GM21526 (cell line): Measurements from ENCODE around the gene MAPKBP1.
"Not testable (repeated sequence)": the region's sequence is repeated elsewhere in the genome, so short reads cannot be mapped to it uniquely, and the experiment has no call there.

Source experiments
- ATAC-seq: cut with Tn5 transposase; IDR thresholded peaks from one replicate; pipeline ENCODE4 v1.9.1; 2021; ENCODE audit warnings: moderate library complexity; ENCODE audit not compliant: unreplicated experiment, low FRiP score

MAPKBP1 gene

GRCh38 chr15:41823502-41823901 lies 49.2 kb downstream of the MAPKBP1 start:
- no peak for ATAC-seq

GRCh38 chr15:41824062-41824745 lies 49.9 kb downstream of the MAPKBP1 start:
- no peak for ATAC-seq

DNA sequence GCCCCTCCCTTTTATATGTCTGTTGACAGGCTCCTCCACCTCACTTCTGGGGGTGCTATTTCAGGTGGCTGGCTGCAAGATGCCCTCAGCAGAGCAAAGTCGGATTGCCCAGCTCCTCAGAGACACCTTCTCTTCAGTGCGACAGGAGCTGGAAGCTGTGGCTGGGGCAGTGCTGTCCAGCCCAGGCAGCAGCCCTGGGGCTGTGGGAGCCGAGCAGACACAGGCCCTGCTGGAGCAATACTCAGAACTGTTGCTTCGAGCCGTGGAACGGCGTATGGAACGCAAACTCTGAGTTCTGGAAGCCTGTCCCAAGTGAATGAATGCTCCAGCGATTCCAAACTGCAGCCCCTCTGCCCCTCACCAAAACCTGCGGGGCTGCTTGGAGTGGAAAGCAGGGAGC lies 50.9 kb downstream of the MAPKBP1 start:
- ATAC-seq: no peak

GRCh38 chr15:41825572-41826535 lies 51.6 kb downstream of the MAPKBP1 start:
- no peak for ATAC-seq

GRCh38 chr15:41827290-41827879 lies 53.1 kb downstream of the MAPKBP1 start:
- peak; percentile 8 for ATAC-seq

DNA sequence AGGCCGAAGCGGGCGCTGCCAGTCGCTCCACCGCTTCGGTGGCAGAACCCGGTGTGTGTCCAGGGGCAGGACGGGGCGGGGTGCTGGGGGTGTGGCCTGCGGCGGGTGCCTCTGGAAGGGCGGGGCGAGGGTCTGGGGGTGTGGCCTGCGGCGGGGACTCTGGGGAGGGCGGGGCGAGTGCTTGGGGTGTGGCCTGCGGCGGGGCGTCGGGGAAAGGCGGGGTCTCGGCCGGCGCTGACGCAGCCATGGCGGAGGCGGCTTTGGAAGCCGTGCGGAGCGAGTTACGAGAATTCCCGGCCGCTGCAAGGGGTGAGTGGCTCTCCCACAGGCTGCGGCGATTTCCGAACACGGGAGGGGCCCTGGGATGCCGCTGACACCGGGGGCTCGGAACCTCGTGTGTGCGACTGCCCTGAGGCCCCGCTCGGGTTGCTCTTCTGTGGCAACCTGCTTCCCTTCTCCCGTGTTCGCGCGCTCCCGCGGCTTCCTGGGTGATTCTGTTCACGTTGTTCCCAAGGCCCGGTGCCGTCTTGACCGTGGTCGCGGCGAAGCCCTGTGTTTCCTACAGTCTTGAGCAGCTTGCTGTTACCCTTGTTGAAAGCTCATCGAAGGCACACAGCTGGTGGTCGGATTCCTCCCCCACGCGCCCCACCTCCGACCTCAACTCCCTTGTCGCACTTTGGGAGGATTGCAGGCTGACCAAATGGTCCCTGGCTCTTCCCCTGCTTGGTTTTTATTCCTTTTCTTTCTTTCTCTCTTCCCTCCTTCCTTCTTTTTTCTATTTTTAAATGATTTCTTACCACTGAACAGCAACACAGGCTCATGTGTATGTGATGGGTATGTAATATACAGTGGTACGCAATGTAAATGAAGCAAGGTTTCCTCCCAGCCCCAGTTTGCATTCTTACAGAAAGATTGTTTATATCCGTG lies 53.9 kb downstream of the MAPKBP1 start, which contains the start of gene JMJD7:
Gene JMJD7 (plus strand): TSS at position 213 of the 927 bp plus-strand sequence. CDS start 33 bp downstream, at position 246.
- peak; percentile 60 for ATAC-seq

- ATAC-seq: no peak
Observed at GRCh38 chr15:41828807-41829141, 54.5 kb downstream of the MAPKBP1 start.

- no peak for ATAC-seq
Observed at GRCh38 chr15:41829959-41830646, 55.8 kb downstream of the MAPKBP1 start.

DNA sequence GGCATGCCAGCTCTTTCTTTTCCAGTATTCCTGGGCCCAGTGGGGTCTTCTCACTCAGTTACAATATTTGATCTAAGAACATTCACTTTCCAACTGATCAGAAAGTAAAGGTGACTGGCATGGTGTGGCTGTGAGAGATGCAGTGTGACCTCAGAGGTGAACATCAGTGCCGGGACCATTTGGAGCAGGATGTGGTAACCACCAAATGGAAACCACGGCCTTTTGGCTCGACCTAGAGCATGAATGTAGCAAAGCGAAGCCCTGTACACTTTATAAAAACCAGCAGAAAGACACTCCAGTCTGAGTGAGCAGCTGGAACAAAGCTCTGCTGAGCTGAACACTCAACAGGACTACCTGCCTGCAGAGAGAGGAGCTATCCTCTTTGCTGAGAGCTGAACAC lies 57.0 kb downstream of the MAPKBP1 start:
- ATAC-seq: not testable (repeated sequence)

DNA sequence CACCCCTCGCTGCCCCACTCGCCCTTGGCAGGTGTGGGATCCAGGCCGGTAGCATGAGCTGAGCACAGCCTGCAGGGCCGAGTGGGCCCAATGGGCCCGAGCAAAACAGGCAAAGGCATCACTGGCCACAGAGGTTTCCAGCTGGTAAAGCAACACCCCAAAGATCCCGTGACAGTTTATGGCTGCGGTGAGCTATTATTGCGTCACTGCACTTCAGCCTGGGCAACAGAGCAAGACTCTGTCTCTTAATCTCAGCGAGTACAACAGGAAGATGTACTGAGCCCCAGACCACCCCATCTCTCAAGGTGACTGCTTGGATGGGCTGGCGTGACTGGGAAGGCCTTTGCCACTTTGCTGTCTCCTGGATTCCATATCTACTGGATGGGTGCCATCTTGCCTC lies 57.9 kb downstream of the MAPKBP1 start:
- no peak for ATAC-seq

DNA sequence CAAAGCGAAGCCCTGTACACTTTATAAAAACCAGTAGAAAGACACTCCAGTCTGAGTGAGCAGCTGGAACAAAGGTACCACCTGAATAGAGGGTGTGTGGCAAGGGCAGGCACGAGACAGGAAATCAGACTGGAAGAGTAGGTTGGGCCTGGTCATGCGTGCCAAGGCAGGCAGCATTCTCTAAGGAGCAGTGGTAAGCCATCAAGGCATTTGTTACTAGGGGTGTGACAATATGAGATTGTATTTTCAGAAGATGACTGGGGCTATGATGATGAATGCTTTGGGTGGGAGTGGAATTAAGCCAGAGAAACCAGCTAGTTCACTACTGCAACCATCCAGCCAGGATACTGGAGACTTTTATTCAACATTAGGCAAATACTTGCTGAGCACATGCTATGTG lies 58.6 kb downstream of the MAPKBP1 start:
- ATAC-seq: no peak

DNA sequence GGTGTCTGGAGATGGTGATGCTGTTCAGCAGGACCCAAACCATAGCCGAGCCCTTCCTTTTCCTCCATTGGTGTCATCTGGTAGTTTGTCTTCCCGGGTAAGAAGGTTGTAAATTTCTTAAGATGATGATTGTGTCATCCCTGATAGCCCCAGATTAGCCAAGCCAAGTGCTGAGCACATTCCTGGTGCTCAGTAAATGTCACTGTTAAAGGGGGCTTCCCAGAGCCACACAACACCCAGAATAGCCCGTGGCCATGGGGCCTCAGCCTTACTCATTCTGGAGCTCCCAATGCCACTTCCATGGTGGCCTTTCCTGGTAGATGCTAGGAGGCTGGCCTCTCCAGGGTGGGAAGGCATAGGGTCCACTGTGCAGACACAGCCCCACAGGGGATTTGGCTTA lies 59.8 kb downstream of the MAPKBP1 start:
- no peak for ATAC-seq

DNA sequence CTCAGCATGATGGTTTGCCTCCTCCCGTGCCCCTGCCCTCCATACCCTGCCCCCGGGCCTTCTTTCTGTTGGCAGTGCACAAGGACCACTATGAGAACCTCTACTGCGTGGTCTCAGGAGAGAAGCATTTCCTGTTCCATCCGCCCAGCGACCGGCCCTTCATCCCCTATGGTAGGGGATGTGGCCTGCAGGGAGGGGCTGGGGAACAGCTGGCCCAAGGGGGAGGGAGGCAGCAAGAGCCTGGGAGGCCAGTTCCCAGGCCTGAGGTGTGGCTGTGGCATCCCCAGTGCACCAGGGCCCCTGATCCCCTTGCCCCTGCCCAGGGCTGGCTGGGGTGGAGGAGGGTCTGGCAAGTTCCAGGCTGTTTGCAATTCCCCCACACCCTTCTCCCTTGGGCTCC lies 61.8 kb downstream of the MAPKBP1 start:
- no peak for ATAC-seq

GRCh38 chr15:41836713-41837454 lies 62.6 kb downstream of the MAPKBP1 start:
- ATAC-seq: no peak

GRCh38 chr15:41838400-41838897 lies 64.2 kb downstream of the MAPKBP1 start, which contains the start of gene PLA2G4B:
PLA2G4B (plus strand) TSS chr15:41838847; CDS start chr15:41838914, 67 bp downstream.
- no peak for ATAC-seq

GRCh38 chr15:41839781-41840491 lies 65.7 kb downstream of the MAPKBP1 start:
- no peak for ATAC-seq

DNA sequence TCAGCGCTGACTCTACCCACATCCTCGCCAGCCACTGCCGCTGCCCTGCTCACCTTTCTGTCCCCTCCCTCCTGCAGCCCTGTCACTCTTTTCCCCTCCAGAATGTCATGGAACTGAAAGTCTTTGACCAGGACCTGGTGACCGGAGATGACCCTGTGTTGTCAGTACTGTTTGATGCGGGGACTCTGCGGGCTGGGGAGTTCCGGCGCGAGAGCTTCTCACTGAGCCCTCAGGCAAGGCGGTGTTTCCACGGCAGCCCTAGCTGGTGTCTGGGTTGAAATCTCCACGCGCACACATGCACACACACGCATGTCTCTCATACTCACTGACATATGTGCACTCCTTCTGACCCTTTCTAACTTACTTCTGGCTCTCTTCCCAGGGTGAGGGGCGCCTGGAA lies 66.4 kb downstream of the MAPKBP1 start:
- no peak for ATAC-seq

- ATAC-seq: no peak
Observed at GRCh38 chr15:41841131-41841530, 66.8 kb downstream of the MAPKBP1 start.
